Stimulated activated CD4-positive, alpha-beta T cell treated with anti-CD3 and anti-CD28 coated beads, TNF-alpha, amount 100 ng/mL, for 24 hours (primary cell): ENCODE data around the gene LYPLA2.
A peak's percentile ranks its signal among the peaks of the same experiment; 100 is the strongest.
"Not testable (repeated sequence)": the region's sequence is repeated elsewhere in the genome, so short reads cannot be mapped to it uniquely, and the experiment has no call there.

Experiments used
- DNase-seq, 3 experiments: peaks; one replicate each; pipeline ENCODE4 v3.0.0-alpha.2; 2020; ENCODE audit warnings: low read depth in 3 of 3

Gene LYPLA2

GRCh38 chr1:23801338-23801748 lies 10.4 kb downstream of the LYPLA2 start:
- no peak for DNase-seq

GRCh38 chr1:23801876-23802275 lies 10.9 kb downstream of the LYPLA2 start:
- no peak for DNase-seq

DNA sequence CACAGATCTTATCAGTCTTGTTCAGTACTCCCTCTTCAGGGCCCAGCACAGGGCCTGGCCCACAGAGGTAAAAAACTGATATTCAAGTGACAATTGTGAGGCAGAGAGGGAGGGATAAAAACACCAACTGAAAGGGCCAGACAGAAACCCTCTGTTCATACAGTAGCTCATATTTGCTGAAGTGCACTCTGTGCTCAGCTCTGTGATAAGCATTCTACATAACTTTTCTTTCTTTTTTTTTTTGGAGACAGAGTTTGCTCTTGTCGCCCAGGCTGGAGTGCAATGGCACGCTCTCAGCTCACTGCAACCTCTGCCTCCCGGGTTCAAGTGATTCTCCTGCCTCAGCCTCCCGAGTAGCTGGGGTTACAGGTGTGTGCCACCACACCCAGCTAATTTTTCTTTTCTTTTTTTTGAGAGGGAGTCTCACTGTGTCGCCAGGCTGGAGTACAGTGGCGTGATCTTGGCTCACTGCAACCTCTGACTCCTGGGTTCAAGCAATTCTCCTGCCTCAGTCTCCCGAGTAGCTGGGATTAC lies 11.9 kb downstream of the LYPLA2 start:
- not testable (repeated sequence) for DNase-seq

DNA sequence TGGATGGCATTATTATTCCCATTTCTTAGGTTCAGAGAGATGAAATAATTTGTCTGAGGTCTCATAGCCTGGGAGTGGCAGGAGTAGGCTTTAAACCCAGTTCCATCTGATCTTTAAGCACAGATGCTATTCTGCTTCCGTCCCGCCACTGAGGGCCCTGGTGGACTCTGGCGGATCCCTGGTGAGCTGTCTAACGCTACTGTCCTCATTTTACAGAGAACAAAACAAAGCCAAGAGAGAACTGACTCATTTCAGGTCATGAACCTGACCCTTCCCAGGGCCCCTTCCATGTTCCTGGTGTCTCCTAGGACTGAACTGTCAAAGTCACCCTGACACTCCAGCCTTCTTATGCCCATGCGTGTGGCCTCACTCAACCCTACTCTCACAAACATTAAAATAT lies 12.7 kb downstream of the LYPLA2 start:
- DNase-seq: no peak

GRCh38 chr1:23804183-23804835 lies 13.4 kb downstream of the LYPLA2 start:
- no peak for DNase-seq

- DNase-seq: no peak
Measured at GRCh38 chr1:23805025-23805424, 14.1 kb downstream of the LYPLA2 start.

DNA sequence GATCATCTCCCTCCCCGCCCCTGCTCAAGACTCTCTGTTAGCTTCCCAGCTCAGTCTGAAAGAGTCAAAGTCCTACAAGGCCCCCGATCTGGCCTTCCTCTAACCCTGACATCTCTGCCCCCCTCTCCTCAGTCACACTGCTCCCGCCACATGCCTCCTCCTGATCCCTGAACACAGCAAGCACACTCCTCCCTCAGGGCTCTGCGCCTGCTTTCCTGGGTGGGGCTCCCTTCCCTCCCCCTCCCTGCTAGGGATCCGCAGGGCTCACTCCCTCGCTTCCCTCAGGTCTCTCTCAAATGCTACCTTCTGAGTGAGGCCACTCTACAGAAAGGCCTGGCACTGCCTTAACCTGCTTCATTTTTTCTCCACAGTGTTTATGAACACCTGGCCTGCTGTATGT lies 15.3 kb downstream of the LYPLA2 start:
- DNase-seq: no peak

DNA sequence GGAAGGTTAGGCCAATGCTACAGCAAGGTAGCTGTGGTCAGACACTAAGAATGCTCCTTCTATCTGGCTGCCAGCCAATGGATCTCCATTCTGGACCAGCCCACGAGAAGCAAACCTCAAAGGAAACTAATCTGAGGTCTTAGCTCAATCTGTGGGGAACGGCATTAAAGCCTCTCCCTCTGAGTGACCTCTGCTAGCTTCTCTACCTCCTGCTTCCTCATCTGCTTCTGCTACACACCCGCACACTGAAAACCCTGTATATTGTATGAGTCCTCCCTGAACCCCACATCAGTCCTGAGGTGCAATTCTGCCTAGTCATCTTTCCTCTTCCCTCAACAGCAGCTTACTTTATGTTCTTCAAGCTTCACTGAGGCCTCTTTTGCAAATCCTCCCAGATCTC lies 16.5 kb downstream of the LYPLA2 start:
- no peak for DNase-seq

- peak; percentile 66 to 74 (median 71) for DNase-seq
Measured at GRCh38 chr1:23809751-23810171, 18.8 kb downstream of the LYPLA2 start.

DNA sequence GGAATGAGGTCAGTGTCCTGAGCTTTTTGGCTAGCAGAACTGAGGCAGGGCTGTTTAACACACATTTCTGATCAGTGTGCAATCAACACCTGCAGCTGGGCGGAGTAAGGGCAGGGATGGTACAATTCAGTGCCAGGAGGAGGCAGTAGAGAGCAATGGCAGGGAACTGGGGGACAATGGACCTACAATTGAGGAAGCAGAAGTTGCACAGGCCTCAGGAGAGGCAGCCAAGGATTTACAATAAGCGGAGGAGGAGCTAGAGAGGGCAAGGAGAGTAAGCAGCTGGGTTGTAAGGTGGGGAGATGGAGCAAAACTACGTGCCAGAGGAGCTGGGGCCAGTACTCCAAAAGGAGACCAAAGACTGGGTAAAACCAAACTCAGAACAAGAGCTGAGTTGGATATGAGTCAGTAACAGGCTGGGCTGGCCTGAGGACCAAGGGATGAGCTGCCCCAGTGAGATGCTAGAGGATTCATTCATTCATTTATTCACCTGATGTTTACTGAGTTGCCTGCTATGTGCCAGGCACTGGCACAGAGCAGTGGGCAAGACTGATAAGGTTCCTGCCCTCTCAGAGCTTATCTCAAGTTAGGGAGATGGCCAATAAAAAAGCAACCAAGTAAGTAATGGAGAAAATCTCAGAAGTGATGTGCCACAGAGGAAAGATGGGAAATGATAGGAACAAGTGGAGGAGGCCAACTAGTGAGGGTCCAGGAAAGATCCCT lies 20.0 kb downstream of the LYPLA2 start:
- DNase-seq: peak in 1 of 3 experiments; percentile 46

DNA sequence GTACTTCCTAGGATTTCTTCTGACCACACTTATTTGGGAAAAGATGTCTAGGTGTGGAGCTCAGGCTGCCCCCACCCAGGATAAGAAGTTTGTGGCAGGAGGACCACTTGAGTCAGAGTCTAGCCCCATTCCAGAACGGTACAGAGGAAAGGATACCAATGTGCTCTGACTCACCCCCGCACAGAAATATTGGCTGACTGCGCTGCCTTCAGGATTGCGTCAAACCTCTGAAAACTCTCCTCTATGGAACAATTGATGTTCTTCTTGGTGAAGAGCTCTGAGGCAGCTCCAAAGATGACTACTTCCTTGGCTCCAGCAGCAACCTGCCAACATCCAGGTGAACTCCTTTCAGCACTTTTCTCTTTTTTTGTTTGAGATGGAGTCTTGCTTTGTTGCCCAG lies 23.1 kb downstream of the LYPLA2 start:
- no peak for DNase-seq

DNA sequence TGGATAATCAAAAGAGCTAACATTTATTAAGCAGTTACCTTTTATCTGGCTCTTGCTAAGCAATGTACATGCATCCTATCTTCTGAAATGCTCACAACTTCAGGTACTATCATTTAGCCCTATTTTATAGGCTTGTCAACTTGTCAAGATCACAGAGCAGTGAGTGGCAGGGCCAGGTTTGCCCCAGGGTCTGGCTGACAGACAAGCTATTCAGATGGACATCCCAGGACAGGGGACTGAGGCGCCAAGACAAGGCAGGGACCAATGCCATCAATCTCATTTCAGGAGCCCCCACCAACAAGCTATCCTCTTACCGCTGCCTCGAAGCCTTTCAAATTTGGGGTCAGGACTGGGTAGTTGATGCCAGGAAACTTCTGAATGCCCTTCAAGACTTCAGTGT lies 25.4 kb downstream of the LYPLA2 start:
- DNase-seq: no peak

DNA sequence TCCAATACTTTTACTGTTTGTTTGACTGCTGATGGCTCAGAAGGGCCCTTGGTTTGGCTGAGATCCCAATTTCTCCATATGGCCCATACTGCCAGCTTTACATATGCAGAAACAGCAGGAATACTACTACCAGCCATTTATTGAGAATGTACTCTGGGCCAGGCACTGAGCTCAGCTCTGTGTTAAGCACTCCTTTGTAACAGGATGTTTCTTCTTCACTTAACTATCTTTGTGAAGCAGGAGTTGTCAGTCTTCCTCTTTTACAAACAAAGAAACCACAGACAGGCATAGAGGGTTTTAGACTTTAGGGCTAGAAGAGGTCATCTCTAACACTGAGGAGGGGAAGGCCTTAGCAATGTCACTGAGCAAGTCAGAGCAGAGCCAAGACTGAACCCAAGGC lies 26.0 kb downstream of the LYPLA2 start:
- DNase-seq: no peak

DNA sequence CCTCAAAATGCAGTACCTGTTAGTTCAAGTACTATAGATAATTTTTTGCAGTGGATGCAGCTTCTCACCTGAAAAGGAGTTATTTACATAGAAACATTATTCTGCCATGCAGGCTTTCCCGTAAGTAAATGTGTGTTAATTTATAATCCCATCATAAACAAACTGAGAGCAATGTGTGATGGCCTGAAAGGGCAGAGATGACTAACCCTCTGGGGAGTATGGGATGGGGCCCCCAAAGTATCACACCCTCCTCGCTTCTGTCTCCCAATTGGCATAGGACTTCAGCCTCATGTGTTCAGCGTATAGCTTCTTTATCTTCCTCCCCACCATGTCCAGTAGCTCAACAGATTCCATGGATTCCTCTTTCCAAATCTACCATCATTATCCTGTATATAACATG lies 26.7 kb downstream of the LYPLA2 start:
- no peak for DNase-seq

DNA sequence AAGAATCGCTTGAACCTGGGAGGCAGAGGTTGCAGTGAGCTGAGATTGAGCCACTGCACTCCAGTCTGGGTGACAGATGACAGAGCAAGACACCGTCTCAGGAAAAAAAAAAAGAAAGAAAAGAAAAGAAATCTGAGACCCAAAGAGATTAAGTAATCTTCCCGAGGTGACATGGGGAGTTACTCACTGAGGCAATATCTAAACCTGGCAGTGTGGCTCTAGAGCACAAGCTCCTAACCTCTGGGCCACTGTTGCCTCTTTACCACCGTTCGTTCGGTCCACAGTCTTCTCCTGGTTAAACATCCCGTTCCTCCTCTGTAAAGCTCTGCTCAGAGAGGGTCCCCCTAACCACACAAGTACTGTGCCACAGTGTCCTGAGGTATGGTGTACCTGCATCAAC lies 32.8 kb downstream of the LYPLA2 start:
- no peak for DNase-seq

DNA sequence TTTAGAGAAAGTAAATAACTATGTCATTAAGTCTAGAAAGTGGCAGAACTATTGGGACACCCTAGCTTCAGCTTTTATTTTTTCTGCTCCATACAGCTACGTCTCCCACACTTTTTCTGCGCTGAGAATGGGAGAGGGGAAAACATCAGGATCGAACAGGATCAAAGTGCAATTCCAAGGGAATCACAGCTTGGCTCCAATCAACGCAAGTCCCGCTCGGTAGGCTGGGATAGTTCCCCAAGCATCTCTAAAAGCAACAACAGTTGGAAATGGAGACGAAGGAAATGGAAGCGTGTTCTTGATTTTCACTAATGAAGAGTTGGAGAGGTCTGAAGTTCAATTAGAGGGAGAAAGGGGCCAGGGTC lies 33.7 kb downstream of the LYPLA2 start:
- no peak for DNase-seq

DNA sequence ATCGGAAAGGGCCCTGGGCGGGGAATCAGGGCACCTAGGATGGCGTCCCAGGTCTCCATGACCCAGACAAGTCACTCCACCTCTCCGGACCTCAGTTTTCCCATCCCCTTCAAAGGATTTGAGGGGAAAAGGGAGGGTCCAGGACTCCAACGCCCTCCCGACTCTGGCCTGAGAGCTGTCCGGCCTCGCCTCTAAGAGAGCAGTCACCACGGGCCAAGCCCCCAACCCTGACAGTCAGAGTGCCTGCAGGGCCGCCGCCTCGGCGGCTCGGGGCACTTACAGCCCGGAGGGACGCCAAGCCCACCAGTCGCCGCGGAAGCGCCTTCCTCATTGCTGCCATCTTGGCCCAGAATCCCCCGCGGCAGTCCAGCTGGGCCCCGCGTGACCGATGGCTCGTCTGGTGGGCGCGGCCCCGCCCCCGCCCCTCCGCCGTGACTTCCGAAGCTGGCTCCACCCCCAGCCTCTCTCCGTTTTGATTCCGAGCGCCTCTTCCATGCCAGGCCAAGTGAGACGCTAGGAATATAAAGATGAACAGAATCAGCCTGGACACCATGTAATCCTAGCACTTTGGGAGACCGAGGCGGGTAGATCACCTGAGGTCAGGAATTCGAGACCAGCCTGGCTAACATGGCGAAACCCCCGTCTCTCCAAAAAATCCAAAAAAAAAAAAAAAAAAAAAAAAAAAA lies 34.3 kb downstream of the LYPLA2 start, which contains the start of gene HMGCL:
Gene HMGCL, minus strand, starts transcription at position 354 of the 686 bp plus-strand sequence. Its CDS starts 14 bp downstream, at position 340.
- peak; percentile 77 to 89 (median 80) for DNase-seq

- no peak for DNase-seq
Measured at GRCh38 chr1:23825762-23826522, 35.0 kb downstream of the LYPLA2 start.

- DNase-seq: not testable (repeated sequence)
Measured at GRCh38 chr1:23826590-23826989, 35.6 kb downstream of the LYPLA2 start.

- DNase-seq: no peak
Measured at GRCh38 chr1:23827717-23828116, 36.8 kb downstream of the LYPLA2 start.

GRCh38 chr1:23834156-23834555 lies 43.2 kb downstream of the LYPLA2 start:
- DNase-seq: not testable (repeated sequence)

DNA sequence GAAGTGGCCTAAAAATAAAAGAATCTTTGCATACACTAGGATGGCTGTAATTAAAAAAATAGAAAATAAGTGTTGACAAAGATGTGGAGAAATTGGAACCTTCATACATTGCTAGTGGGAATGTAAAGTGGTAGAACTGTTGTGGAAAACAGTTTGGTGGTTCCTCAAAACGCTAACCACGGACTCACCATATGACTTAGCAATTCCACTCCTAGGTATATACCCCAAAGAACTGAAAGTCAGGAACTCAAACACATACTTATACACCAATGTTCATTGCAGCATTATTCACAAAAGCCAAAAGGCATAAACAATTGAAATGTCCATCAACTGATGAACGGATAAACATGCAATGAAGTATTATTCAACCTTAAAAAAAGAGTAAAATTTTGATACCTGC lies 45.1 kb downstream of the LYPLA2 start:
- DNase-seq: no peak
